ENCODE measurements around the gene NEIL3.

NEIL3 gene

DNA sequence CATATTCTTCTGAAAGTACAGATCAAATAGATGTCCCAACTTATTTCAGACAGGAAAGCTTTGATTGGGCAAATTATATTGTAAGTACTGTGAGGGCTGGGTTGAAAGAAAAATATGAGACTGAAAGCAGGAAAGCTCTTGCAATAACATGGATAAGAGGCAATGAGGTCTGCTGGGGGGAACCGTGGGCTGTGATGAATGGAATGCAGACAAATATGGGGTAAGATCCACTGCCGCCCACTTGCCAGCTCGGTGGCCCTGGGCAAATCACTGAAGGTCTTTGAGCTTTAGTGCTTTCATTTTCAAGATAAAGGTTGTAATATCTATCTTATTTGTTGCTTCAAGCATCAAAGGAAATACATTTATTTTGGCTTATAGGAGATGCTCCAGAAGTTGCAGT, 81.6 kb downstream of the NEIL3 start:
- DNase-seq (ENCODE audit: low read depth), result no peak
- H3K4me3 ChIP-seq (ENCODE audit: control insufficient read depth, low read depth, low read length), result no peak overlapping the region
- TF ChIP-seq, protein P1, sequence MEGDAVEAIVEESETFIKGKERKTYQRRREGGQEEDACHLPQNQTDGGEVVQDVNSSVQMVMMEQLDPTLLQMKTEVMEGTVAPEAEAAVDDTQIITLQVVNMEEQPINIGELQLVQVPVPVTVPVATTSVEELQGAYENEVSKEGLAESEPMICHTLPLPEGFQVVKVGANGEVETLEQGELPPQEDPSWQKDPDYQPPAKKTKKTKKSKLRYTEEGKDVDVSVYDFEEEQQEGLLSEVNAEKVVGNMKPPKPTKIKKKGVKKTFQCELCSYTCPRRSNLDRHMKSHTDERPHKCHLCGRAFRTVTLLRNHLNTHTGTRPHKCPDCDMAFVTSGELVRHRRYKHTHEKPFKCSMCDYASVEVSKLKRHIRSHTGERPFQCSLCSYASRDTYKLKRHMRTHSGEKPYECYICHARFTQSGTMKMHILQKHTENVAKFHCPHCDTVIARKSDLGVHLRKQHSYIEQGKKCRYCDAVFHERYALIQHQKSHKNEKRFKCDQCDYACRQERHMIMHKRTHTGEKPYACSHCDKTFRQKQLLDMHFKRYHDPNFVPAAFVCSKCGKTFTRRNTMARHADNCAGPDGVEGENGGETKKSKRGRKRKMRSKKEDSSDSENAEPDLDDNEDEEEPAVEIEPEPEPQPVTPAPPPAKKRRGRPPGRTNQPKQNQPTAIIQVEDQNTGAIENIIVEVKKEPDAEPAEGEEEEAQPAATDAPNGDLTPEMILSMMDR (conservative IDR thresholded peaks at IDR 0.05; ENCODE audit: control insufficient read depth, insufficient read depth, low read depth, low read length), result no peak

DNA sequence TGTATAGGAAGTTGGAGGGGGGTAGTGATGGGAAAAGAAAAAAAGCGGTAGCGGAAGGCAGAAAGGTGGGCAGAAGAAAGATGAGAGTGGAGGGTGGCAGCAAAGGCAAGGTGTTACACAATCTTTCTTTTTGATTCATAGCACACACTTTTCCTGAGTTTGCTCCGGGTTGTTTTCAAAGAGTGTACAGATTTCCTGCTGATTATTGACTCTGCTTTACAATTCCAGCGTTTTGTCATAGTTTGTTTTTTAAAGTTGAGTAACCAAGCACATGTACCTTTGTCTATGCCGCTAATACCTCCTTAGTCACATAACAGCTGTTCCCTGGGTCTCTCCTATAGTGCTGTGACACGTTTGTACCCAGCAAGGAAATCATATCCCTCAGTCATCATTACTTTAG, 82.3 kb downstream of the NEIL3 start:
- DNase-seq (ENCODE audit: low read depth), result no peak
- TF ChIP-seq, protein P1 (conservative IDR thresholded peaks at IDR 0.05; ENCODE audit: control insufficient read depth, insufficient read depth, low read depth, low read length), result no peak
- no peak overlapping the region for H3K4me3 ChIP-seq (ENCODE audit: control insufficient read depth, low read depth, low read length)

DNA sequence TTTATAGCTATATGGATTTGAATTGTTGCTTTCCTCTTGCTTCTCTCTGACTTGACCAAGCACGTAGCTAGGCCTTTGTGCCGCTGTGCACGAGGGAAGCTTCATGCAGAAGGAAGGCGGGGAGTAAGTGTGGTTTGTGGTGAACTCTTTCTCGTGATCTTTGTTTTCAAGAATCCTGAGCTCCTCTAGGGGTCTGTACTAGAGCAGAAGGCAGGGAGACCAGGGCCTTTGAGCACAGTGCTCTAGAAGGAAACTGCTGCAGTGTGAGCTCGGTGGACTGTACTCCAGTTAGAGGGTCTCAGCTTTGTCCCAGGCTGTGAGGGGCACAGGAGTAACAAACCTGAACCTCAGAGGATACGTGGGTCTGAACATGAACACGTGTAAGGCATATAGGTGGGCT, 83.6 kb downstream of the NEIL3 start:
- H3K4me3 ChIP-seq (ENCODE audit: control insufficient read depth, low read depth, low read length), result no peak overlapping the region
- no peak for DNase-seq (ENCODE audit: low read depth)
- TF ChIP-seq, protein P1 (conservative IDR thresholded peaks at IDR 0.05; ENCODE audit: control insufficient read depth, insufficient read depth, low read depth, low read length), result no peak

DNA sequence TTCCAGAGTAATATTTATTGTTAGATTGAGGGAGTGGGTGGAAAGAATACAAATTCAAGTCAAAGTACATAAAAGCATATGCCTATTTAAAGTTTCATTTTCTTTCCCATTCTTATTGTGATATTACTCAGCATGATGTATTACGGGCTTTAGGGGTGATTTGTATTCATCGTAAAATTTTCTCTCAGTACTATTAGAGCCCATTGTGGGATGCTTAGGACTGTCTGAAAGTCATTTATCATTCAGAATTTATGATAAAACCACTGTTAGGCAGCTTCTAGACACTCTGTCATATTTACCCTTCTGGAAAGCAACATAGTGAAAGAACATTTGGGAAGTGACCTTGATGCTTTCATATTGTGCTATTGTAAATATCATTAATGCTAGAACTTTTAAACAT, 86.7 kb downstream of the NEIL3 start:
- TF ChIP-seq, protein P1 (conservative IDR thresholded peaks at IDR 0.05; ENCODE audit: control insufficient read depth, insufficient read depth, low read depth, low read length), result no peak
- no peak overlapping the region for H3K4me3 ChIP-seq (ENCODE audit: control insufficient read depth, low read depth, low read length)
- DNase-seq (ENCODE audit: low read depth), result no peak

DNA sequence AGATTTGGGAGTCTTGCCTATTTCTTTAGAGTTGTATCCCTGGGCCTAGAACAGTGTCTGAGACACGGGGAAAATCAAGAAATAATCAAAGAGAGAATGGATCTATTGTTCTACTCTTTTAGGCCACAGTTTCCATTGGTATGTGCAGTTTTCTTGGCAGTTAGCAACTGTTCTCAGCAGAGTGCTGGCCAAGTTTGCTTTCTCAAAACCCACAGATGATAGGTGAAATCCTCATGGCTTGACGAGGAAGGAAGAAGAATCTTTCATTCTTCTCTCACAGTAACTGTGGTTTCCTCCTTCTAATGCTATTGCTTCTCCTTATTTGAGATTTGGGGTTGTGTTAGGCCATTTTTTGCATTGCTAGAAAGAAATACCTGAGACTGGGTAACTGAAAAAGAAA, 90.4 kb downstream of the NEIL3 start:
- TF ChIP-seq, protein P1 (conservative IDR thresholded peaks at IDR 0.05; ENCODE audit: control insufficient read depth, insufficient read depth, low read depth, low read length), result no peak
- no peak for DNase-seq (ENCODE audit: low read depth)
- no peak overlapping the region for H3K4me3 ChIP-seq (ENCODE audit: control insufficient read depth, low read depth, low read length)

DNA sequence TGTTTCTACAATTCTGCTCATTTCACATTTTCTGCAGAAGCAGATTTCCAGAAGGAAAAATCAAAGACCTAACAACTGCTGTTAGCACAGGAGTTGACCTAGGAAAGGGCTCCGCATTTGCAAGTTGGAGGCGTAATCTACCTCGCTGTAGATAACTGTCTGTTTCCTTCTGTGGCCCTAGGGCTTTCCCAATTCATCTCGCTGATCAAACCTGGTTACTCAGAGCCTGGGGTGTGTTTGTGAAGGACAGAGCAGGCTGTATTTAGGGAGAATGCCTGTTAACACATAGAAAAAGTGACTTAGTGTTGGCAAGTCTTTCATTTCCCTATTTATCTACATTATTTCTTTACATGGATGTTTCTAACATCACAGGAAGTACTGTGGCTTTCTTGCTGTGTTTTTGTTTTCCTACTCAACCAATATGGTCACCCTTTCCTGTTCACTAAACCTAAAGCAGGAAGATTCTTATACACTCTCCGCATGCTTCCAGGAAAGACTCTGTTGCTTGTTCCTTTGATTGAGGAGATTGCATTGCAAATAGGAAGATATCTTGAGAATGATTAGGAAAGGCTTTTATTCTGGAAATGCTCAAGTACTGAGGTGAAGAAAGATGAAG, 92.1 kb downstream of the NEIL3 start:
- TF ChIP-seq, protein P1 (conservative IDR thresholded peaks at IDR 0.05; ENCODE audit: control insufficient read depth, insufficient read depth, low read depth, low read length), result no peak
- DNase-seq (ENCODE audit: low read depth), result no peak
- H3K4me3 ChIP-seq (ENCODE audit: control insufficient read depth, low read depth, low read length), result no peak overlapping the region

DNA sequence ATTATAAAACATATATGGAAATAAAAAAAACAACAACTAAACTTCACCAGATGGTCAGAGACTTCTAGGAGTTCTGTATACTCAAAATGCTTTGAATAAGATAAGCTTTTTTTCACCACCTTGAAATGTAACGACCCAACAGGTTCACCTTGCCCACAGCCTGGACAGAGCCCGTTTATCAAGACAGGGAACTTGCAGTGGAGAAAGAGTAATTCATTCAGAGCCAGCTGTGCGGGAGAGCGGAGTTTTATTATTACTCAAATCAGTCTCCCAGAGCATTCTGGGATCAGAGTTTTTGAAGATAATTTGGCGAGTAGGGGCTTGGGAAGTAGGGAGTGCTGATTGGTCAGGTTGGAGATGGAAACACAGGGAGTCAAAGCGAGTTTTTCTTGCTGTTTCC, 94.1 kb downstream of the NEIL3 start:
- TF ChIP-seq, protein P1 (conservative IDR thresholded peaks at IDR 0.05; ENCODE audit: control insufficient read depth, insufficient read depth, low read depth, low read length), result no peak
- H3K4me3 ChIP-seq (ENCODE audit: control insufficient read depth, low read depth, low read length), result no peak overlapping the region
- no peak for DNase-seq (ENCODE audit: low read depth)
